ENCODE measurements around the gene EYA3. TPM values are rescaled to one million over a fixed set of nuclear protein-coding genes. Genes with fewer than 3 reads are reported as not detected.

The EYA3 gene
- total RNA-seq, 2 experiments from 2014 or later = 5.7 to 6.4 TPM

- ChIA-PET POLR2A (no interaction called here), CTCF (no interaction called here)
- Histone ChIP-seq H3K27ac (ENCODE audit: low read depth in 1 of 2, low read length in 2 of 2) (no peak overlapping the region), H3K36me3 (ENCODE audit: insufficient read depth, low read length) (peaks cover 57% of the 10 kb centered on the region), H3K27me3 (ENCODE audit: control insufficient read depth in 1 of 2, insufficient read depth in 2 of 2, low read length in 2 of 2) (no peaks in the 10 kb centered on the region), H3K4me3 (ENCODE audit: low read length) (no peak overlapping the region), H3K9me3 (ENCODE audit: control insufficient read depth in 1 of 2, insufficient read depth in 1 of 2, low read length in 2 of 2) (no peaks in the 10 kb centered on the region), H3K4me1 (ENCODE audit: insufficient read depth, low read length) (peaks cover 5% of the 10 kb centered on the region)
- Mint-ChIP-seq H3K9me3 (no peaks in the 10 kb centered on the region), H3K36me3 (ENCODE audit: low read depth) (peaks cover 62% of the 10 kb centered on the region), H3K27ac (peak overlapping the region; percentile 30), H3K4me1 (ENCODE audit: low read depth) (peaks cover 30% of the 10 kb centered on the region), H3K27me3 (no peaks in the 10 kb centered on the region), H3K4me3 (no peak overlapping the region)
- DNase-seq (no peak), ATAC-seq (ENCODE audit: poor library complexity) (no peak)
- TF ChIP-seq, protein P1, sequence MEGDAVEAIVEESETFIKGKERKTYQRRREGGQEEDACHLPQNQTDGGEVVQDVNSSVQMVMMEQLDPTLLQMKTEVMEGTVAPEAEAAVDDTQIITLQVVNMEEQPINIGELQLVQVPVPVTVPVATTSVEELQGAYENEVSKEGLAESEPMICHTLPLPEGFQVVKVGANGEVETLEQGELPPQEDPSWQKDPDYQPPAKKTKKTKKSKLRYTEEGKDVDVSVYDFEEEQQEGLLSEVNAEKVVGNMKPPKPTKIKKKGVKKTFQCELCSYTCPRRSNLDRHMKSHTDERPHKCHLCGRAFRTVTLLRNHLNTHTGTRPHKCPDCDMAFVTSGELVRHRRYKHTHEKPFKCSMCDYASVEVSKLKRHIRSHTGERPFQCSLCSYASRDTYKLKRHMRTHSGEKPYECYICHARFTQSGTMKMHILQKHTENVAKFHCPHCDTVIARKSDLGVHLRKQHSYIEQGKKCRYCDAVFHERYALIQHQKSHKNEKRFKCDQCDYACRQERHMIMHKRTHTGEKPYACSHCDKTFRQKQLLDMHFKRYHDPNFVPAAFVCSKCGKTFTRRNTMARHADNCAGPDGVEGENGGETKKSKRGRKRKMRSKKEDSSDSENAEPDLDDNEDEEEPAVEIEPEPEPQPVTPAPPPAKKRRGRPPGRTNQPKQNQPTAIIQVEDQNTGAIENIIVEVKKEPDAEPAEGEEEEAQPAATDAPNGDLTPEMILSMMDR (IDR thresholded peaks at IDR 0.05) = no peak
- intact Hi-C loops (cut with DNase I, micrococcal nuclease) = no loop called here
Measured at GRCh38 chr1:27966402-27967105, 121.9 kb downstream of the EYA3 start.

DNA sequence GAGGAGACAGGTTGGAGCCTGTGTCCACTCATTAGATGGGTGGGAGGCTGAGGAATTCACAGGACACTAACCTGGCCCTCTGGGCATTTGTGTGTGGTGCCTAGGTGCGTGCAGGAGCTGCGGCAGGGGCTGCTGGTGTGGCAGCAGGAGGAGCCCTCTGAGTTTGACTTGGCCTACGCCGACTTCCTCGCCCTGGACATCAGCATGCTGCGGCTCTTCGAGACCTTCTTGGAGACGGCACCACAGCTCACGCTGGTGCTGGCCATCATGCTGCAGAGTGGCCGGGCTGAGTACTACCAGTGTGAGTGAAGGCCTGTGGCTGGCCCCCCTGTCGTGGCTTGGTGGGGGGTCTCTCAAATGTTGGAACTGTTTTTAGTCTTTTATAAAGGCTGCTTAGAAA is 125.0 kb downstream of the EYA3 start:
- H3K36me3 ChIP-seq (ENCODE audit: insufficient read depth, low read length) = peaks cover 48% of the 10 kb centered on the region
- TF ChIP-seq, protein P1 (IDR thresholded peaks at IDR 0.05) = no peak
- no peaks in the 10 kb centered on the region for H3K9me3 ChIP-seq (ENCODE audit: control insufficient read depth in 1 of 2, insufficient read depth in 1 of 2, low read length in 2 of 2)
- Mint-ChIP-seq H3K27me3 (no peaks in the 10 kb centered on the region), H3K4me3 (no peak overlapping the region), H3K9me3 (no peaks in the 10 kb centered on the region), H3K4me1 (ENCODE audit: low read depth) (peaks cover 20% of the 10 kb centered on the region), H3K36me3 (ENCODE audit: low read depth) (peaks cover 52% of the 10 kb centered on the region), H3K27ac (peak overlapping the region; percentile 33)
- intact Hi-C loops (cut with DNase I, micrococcal nuclease) = loop anchor here in 1 of 2 experiments (5.0 kb wide), 2 partner anchors 101 to 124 kb away; partner anchors contain the start of gene EYA3
- POLR2A ChIA-PET = no interaction called here
- H3K27me3 ChIP-seq (ENCODE audit: control insufficient read depth in 1 of 2, insufficient read depth in 2 of 2, low read length in 2 of 2) = no peaks in the 10 kb centered on the region
- DNase-seq (no peak), ATAC-seq (ENCODE audit: poor library complexity) (no peak)
- CTCF ChIA-PET = no interaction called here
- no peak overlapping the region for H3K27ac ChIP-seq (ENCODE audit: low read depth in 1 of 2, low read length in 2 of 2)
- peaks cover 33% of the 10 kb centered on the region for H3K4me1 ChIP-seq (ENCODE audit: insufficient read depth, low read length)
- H3K4me3 ChIP-seq (ENCODE audit: low read length) = no peak overlapping the region

DNA sequence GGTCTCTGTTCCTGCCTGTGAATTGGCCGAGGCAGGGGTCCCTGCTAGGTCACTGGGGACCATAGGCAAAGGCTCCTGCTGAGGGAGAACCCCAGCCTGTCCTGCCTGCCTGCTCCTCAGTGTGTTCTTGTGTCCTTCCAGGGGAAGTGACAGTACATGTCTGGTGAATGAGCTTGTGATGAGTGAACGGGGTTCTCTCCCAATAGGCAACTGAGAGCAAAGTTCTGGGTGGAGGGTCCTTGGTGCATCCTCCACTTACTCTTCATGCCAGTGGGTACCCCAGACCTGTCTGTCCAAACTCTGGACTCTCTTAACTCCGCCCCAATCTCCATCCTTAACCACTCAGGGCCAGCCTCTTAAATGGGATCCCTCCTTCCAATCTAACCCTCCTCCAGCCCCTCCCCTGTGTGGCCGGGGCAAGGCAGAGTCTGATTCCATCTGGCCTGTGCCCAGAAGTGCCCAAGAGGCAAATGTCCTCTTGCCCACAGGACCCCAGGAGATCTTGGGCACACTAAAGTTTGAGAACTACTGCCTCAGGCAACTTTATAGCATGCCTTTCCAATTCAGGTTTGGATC is 126.7 kb downstream of the EYA3 start:
- Mint-ChIP-seq H3K27ac (peak overlapping the region; percentile 80), H3K9me3 (no peaks in the 10 kb centered on the region), H3K36me3 (ENCODE audit: low read depth) (peaks cover 37% of the 10 kb centered on the region), H3K4me3 (peak overlapping the region; percentile 81), H3K4me1 (ENCODE audit: low read depth) (peaks cover 16% of the 10 kb centered on the region), H3K27me3 (no peaks in the 10 kb centered on the region)
- Histone ChIP-seq H3K27me3 (ENCODE audit: control insufficient read depth in 1 of 2, insufficient read depth in 2 of 2, low read length in 2 of 2) (no peaks in the 10 kb centered on the region), H3K27ac (ENCODE audit: low read depth in 1 of 2, low read length in 2 of 2) (peak overlapping the region in 1 of 2 donors; percentile 13), H3K4me1 (ENCODE audit: insufficient read depth, low read length) (peaks cover 36% of the 10 kb centered on the region), H3K36me3 (ENCODE audit: insufficient read depth, low read length) (peaks cover 32% of the 10 kb centered on the region), H3K4me3 (ENCODE audit: low read length) (no peak overlapping the region), H3K9me3 (ENCODE audit: control insufficient read depth in 1 of 2, insufficient read depth in 1 of 2, low read length in 2 of 2) (no peaks in the 10 kb centered on the region)
- DNase-seq (no peak), ATAC-seq (ENCODE audit: poor library complexity) (no peak)
- intact Hi-C loops (cut with DNase I, micrococcal nuclease) = loop anchor here in 1 of 2 experiments (5.0 kb wide), 2 partner anchors 99 to 126 kb away; partner anchors contain the start of gene EYA3
- ChIA-PET CTCF (no interaction called here), POLR2A (interaction anchor here (1.0 to 1.5 kb wide), 3 partner anchors 10 to 89 kb away, joined by 3 to 4 read pairs (median 4); no protein-coding TSS in a partner anchor)
- TF ChIP-seq, protein P1 (IDR thresholded peaks at IDR 0.05) = no peak

Measured in CD4-positive, alpha-beta T cell (primary cell).